ENCODE data around the gene SRM.

- TF ChIP-seq, protein P1, sequence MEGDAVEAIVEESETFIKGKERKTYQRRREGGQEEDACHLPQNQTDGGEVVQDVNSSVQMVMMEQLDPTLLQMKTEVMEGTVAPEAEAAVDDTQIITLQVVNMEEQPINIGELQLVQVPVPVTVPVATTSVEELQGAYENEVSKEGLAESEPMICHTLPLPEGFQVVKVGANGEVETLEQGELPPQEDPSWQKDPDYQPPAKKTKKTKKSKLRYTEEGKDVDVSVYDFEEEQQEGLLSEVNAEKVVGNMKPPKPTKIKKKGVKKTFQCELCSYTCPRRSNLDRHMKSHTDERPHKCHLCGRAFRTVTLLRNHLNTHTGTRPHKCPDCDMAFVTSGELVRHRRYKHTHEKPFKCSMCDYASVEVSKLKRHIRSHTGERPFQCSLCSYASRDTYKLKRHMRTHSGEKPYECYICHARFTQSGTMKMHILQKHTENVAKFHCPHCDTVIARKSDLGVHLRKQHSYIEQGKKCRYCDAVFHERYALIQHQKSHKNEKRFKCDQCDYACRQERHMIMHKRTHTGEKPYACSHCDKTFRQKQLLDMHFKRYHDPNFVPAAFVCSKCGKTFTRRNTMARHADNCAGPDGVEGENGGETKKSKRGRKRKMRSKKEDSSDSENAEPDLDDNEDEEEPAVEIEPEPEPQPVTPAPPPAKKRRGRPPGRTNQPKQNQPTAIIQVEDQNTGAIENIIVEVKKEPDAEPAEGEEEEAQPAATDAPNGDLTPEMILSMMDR (IDR thresholded peaks at IDR 0.05), result no peak
- TF ChIP-seq POLR2A (IDR thresholded peaks at IDR 0.05), result no peak
These were observed 32.9 kb downstream of the SRM start for GRCh38 chr1:11026903-11027302.

All from testis (tissue), 2 donors.